ENCODE results near the gene RBSN.

- TF ChIP-seq POLR2A (IDR thresholded peaks at IDR 0.05) (no peak), CTCF (IDR thresholded peaks at IDR 0.05) (no peak)
Observed at GRCh38 chr3:15112011-15112410, 13.1 kb upstream of the RBSN start.

All from breast epithelium (tissue), 3 donors.